ENCODE measurements around the gene ART3. TPM values are rescaled to one million over a fixed set of nuclear protein-coding genes. Genes with fewer than 3 reads are reported as not detected.

The ART3 gene
- total and polyA plus RNA-seq, 2 of the 8 experiments (the other 6 are each of a cell fraction or from before 2014, with no cell fraction given), result 0.21 to 0.63 TPM

- H2AK5ac ChIP-seq (ENCODE audit: low read depth, low read length), result no peak overlapping the region
- no peak overlapping the region for H3K14ac ChIP-seq (ENCODE audit: insufficient read length)
- H3K4me1 ChIP-seq (replicated peaks in 1 of 4; ENCODE audit: control insufficient read depth in 3 of 4, insufficient read depth in 4 of 4, low read length in 3 of 4), result no peaks in the 10 kb centered on the region
- no peak overlapping the region for H3K18ac ChIP-seq (ENCODE audit: extremely low read depth, low read length)
- peaks cover 1% of the 10 kb centered on the region; the same call in 1 of the 2 replicates for H3K23me2 ChIP-seq (ENCODE audit: low read depth, low read length)
- H3K79me1 ChIP-seq (ENCODE audit: low read depth, low read length), result no peaks in the 10 kb centered on the region
- H3K4me2 ChIP-seq (ENCODE audit: insufficient read depth in 1 of 2, low read depth in 2 of 2, low read length in 2 of 2), result no peak overlapping the region
- TF ChIP-seq HDAC2 (IDR thresholded peaks at IDR 0.05; ENCODE audit: borderline replicate concordance in 1 of 2, low read depth in 2 of 2, low read length in 2 of 2), result no peak
- no peak for TF ChIP-seq KDM1A (IDR thresholded peaks at IDR 0.05; ENCODE audit: borderline replicate concordance, low read length)
- no peak for TF ChIP-seq RNF2 (IDR thresholded peaks at IDR 0.05; ENCODE audit: borderline replicate concordance, low read depth, low read length, missing control alignments, poor library complexity, severe bottlenecking)
- no peak for TF ChIP-seq ATF3 (IDR thresholded peaks at IDR 0.05; ENCODE audit: insufficient read depth, low read depth, low read length)
- TF ChIP-seq MAFK (IDR thresholded peaks at IDR 0.05; ENCODE audit: low read depth, low read length), result no peak
- TF ChIP-seq POLR2AphosphoS5 (IDR thresholded peaks at IDR 0.05; ENCODE audit: low read depth, low read length), result no peak
- TF ChIP-seq YY1 (IDR thresholded peaks at IDR 0.05; ENCODE audit: low read depth, low read length), result peak; percentile 62; the same call in 1 of the 2 replicates
- H4K20me1 ChIP-seq (replicated peaks in 1 of 2; ENCODE audit: control insufficient read depth in 1 of 2, insufficient read depth in 2 of 2, low read length in 2 of 2), result no peaks in the 10 kb centered on the region
- H3K4ac ChIP-seq (replicated peaks; ENCODE audit: insufficient read length, low read depth, low read length), result peak overlapping the region; percentile 34
- CTCF ChIA-PET (ENCODE audit: partially characterized antibody), result interaction anchor here (0.9 to 1.5 kb wide), 4 partner anchors 13 to 60 kb away, joined by 3 to 4 read pairs (median 3); no protein-coding TSS in a partner anchor
- H3K9me3 ChIP-seq (ENCODE audit: insufficient read depth in 2 of 2, low read depth in 1 of 2, low read length in 1 of 2), result no peaks in the 10 kb centered on the region
- no peak overlapping the region for H2BK15ac ChIP-seq (ENCODE audit: low read length)
- 92% methylated on average over 3 of the region's 3 CpGs; no CpG with 5 or more reads in 1 of the 2 experiments for WGBS, 2 experiments (ENCODE audit: extremely low coverage in 1 of 2, insufficient coverage in 1 of 2, insufficient read length in 1 of 2, insufficient replicate concordance in 2 of 2, low coverage in 1 of 2, low lambda C conversion rate in 2 of 2, missing lambda C conversion rate in 1 of 2)
- H3K56ac ChIP-seq (replicated peaks; ENCODE audit: insufficient read length, low read depth, low read length), result no peak overlapping the region
- DNase-seq (ENCODE audit: low read depth in 1 of 2, low spot score in 2 of 2), result no peak
- H3K27ac ChIP-seq (ENCODE audit: low read depth, low read length), result no peak overlapping the region
- H3K23ac ChIP-seq (ENCODE audit: insufficient read length), result no peak overlapping the region
- H4K5ac ChIP-seq (ENCODE audit: insufficient read length, low read depth, low read length), result no peak overlapping the region
- POLR2A ChIA-PET (ENCODE audit: partially characterized antibody), result no interaction called here
- no peak overlapping the region for H2BK20ac ChIP-seq (ENCODE audit: low read length)
- H2AFZ ChIP-seq (ENCODE audit: low read length), result peak overlapping the region; percentile 88; the same call in 1 of the 2 replicates
- H2BK12ac ChIP-seq (ENCODE audit: low read depth, low read length), result no peak overlapping the region
- H3K4me3 ChIP-seq (ENCODE audit: extremely low read depth in 1 of 4, insufficient read depth in 2 of 4, low read depth in 3 of 4, low read length in 4 of 4), result no peak overlapping the region
- no peak for FAIRE-seq
- no peak overlapping the region for H2BK120ac ChIP-seq (replicated peaks; ENCODE audit: low read depth, low read length)
- no peak overlapping the region; the same call in 1 of the 2 replicates for H4K8ac ChIP-seq (ENCODE audit: extremely low read depth, insufficient read depth, low read length)
- peak overlapping the region; percentile 30 for H4K91ac ChIP-seq (replicated peaks; ENCODE audit: insufficient read length, low read length)
- no peak overlapping the region for H2BK5ac ChIP-seq (ENCODE audit: low read depth, low read length)
- no peaks in the 10 kb centered on the region for H3K27me3 ChIP-seq (replicated peaks in 1 of 4; ENCODE audit: control insufficient read depth in 3 of 4, extremely low read depth in 1 of 4, insufficient read depth in 3 of 4, low read length in 3 of 4)
- no peaks in the 10 kb centered on the region for H3K79me2 ChIP-seq (ENCODE audit: control insufficient read depth in 1 of 2, insufficient read depth in 2 of 2, low read length in 2 of 2)
- H3K36me3 ChIP-seq (ENCODE audit: control insufficient read depth in 2 of 4, insufficient read depth in 4 of 4, low read length in 3 of 4), result no peaks in the 10 kb centered on the region
- no peak overlapping the region for H3K9ac ChIP-seq (replicated peaks in 1 of 4; ENCODE audit: extremely low read depth in 1 of 4, low read depth in 3 of 4, low read length in 3 of 4)
Observed at GRCh38 chr4:76036855-76037254, 37.7 kb upstream of the ART3 start.
